ENCODE data around the gene RGS1. TPM values are rescaled to one million over a fixed set of nuclear protein-coding genes. Genes with fewer than 3 reads are reported as not detected.

Gene RGS1
- total RNA-seq, 4 donors from 2014 or later = 38.5 to 160 (median 49.8) TPM

DNA sequence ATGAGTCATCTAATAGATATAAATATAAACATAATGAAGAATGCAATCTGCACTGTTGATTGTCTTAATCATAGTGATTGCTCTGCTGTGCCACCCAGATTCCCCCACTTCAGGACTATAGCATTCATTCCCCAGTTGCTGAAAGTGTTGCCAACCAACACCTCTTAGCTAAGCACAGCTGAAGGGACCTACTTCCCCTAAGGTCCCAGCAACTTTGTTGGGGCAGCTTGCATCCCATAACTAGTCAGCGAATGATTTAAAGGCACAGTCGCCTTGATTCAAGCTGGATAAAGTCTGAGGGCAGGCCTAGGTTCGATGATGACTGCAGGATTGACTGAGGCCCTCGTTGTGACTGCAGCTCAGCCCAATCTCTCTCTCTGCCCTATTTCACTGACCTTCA is 14.3 kb upstream of the RGS1 start:
- in situ Hi-C loops (cut with MboI; ENCODE audit: low pct_ligation_motif_present in 1 of 4, low pct_unique_long_range_greater_than_20kb in 1 of 4, low sequenced_read_pairs in 3 of 4) = no loop called here
- 96% methylated on average over 4 of the region's 4 CpGs; no CpG with 5 or more reads in 1 of the 2 donors for WGBS, 2 donors (ENCODE audit: low coverage in 1 of 2)
- Histone ChIP-seq H3K27ac (no peak overlapping the region), H3K36me3 (no peaks in the 10 kb centered on the region), H3K27me3 (no peaks in the 10 kb centered on the region), H3K4me3 (no peak overlapping the region), H3K4me1 (peaks cover 0 to 3% (median 0%) of the 10 kb centered on the region in 4 donors), H3K9me3 (no peaks in the 10 kb centered on the region)
- DNase-seq = no peak
- no peak for TF ChIP-seq POLR2AphosphoS5 (IDR thresholded peaks at IDR 0.05)
- TF ChIP-seq POLR2A (IDR thresholded peaks at IDR 0.05) = no peak
- no peak for TF ChIP-seq EP300 (IDR thresholded peaks at IDR 0.05; ENCODE audit: low read depth)
- no peak for TF ChIP-seq CTCF (IDR thresholded peaks at IDR 0.05)
- intact Hi-C loops (cut with DNase I; ENCODE audit: low total_unique reads) = no loop called here

DNA sequence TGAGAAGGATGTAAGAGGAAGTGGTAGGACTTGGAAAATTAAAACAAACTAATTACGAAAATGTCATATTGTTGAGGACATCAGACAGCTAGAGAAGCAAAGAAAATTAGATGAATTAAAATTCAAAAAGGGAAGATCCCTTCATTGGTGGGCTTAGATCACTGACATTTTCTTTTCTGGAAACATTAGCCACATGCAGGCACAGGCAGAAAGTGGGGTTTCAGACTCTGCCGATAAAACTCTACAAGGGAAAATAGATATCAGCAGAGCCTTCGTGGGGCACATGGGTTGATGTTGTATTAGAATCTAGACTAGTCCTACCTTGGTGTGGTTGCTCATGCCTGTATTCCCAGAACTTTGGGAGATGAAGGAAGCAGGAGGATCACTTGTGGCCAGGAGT is 12.4 kb upstream of the RGS1 start:
- intact Hi-C loops (cut with DNase I; ENCODE audit: low total_unique reads) = no loop called here
- Histone ChIP-seq H3K27ac (no peak overlapping the region), H3K4me3 (no peak overlapping the region), H3K9me3 (no peaks in the 10 kb centered on the region), H3K36me3 (no peaks in the 10 kb centered on the region), H3K27me3 (no peaks in the 10 kb centered on the region), H3K4me1 (peaks cover 0 to 3% (median 0%) of the 10 kb centered on the region in 4 donors)
- WGBS, 2 donors (ENCODE audit: low coverage in 1 of 2) = 71 to 95% methylated on average over 3 of the region's 3 CpGs
- no peak for TF ChIP-seq POLR2AphosphoS5 (IDR thresholded peaks at IDR 0.05)
- no peak for TF ChIP-seq EP300 (IDR thresholded peaks at IDR 0.05; ENCODE audit: low read depth)
- TF ChIP-seq POLR2A (IDR thresholded peaks at IDR 0.05) = no peak
- TF ChIP-seq CTCF (IDR thresholded peaks at IDR 0.05) = no peak
- DNase-seq = no peak
- in situ Hi-C loops (cut with MboI; ENCODE audit: low pct_ligation_motif_present in 1 of 4, low pct_unique_long_range_greater_than_20kb in 1 of 4, low sequenced_read_pairs in 3 of 4) = no loop called here

DNA sequence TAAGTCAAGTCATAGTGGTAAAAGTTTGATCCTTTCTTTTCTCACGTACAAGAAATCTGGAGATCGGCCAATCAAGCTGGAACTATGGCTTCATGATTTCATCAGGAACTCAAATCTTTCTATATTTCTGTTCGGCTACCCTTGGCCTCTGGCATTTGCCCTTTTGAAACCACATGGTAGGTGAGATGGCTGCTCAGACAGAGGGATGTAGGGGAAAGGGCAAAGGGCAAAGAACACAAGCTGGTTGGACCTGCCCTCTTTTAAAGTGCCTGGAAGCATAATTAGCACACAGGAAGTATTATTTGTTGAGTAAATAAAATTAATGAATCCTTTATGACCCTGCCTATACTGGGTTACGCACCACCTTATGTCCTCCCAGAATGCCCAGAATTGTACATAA is 11.5 kb upstream of the RGS1 start:
- intact Hi-C loops (cut with DNase I; ENCODE audit: low total_unique reads) = no loop called here
- in situ Hi-C loops (cut with MboI; ENCODE audit: low pct_ligation_motif_present in 1 of 4, low pct_unique_long_range_greater_than_20kb in 1 of 4, low sequenced_read_pairs in 3 of 4) = no loop called here
- H3K4me1 ChIP-seq = peaks cover 0 to under 1% (median 0%) of the 10 kb centered on the region in 4 donors
- no peaks in the 10 kb centered on the region for H3K9me3 ChIP-seq
- 81 to 86% methylated on average over 4 of the region's 4 CpGs for WGBS, 2 donors (ENCODE audit: low coverage in 1 of 2)
- TF ChIP-seq POLR2AphosphoS5 (IDR thresholded peaks at IDR 0.05) (no peak), POLR2A (IDR thresholded peaks at IDR 0.05) (no peak), EP300 (IDR thresholded peaks at IDR 0.05; ENCODE audit: low read depth) (no peak), CTCF (IDR thresholded peaks at IDR 0.05) (no peak)
- H3K27me3 ChIP-seq = no peaks in the 10 kb centered on the region
- no peak overlapping the region for H3K27ac ChIP-seq
- H3K36me3 ChIP-seq = no peaks in the 10 kb centered on the region
- no peak for DNase-seq
- H3K4me3 ChIP-seq = no peak overlapping the region

DNA sequence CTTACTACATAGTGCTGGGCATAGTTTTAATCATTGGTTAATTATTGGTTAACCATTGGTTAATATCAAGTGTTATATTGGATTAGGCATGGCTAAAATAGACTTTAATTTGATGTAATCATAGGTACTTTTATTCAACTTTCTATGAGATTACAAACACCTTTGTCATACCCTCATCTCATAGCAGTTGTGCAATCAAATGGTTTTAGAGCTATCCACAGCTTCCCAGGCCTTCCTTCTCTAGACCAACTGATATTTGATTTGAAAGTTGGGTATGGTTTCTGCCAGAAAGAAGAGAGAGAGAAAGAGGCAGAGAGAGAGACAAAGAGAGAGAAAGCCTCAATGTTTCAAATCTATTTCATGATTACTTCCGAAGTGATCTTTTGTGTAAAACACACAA is 9.6 kb upstream of the RGS1 start:
- Histone ChIP-seq H3K9me3 (no peaks in the 10 kb centered on the region), H3K27me3 (no peaks in the 10 kb centered on the region), H3K27ac (no peak overlapping the region), H3K4me3 (no peak overlapping the region), H3K36me3 (no peaks in the 10 kb centered on the region), H3K4me1 (no peaks in the 10 kb centered on the region)
- 89 to 93% methylated on average over 1 of the region's 1 CpG for WGBS, 2 donors (ENCODE audit: low coverage in 1 of 2)
- DNase-seq = no peak
- TF ChIP-seq POLR2A (IDR thresholded peaks at IDR 0.05) = no peak
- TF ChIP-seq EP300 (IDR thresholded peaks at IDR 0.05; ENCODE audit: low read depth) = no peak
- TF ChIP-seq POLR2AphosphoS5 (IDR thresholded peaks at IDR 0.05) = no peak
- no peak for TF ChIP-seq CTCF (IDR thresholded peaks at IDR 0.05)
- in situ Hi-C loops (cut with MboI; ENCODE audit: low pct_ligation_motif_present in 1 of 4, low pct_unique_long_range_greater_than_20kb in 1 of 4, low sequenced_read_pairs in 3 of 4) = no loop called here
- intact Hi-C loops (cut with DNase I; ENCODE audit: low total_unique reads) = no loop called here

Measured in transverse colon (tissue), 4 donors.